ENCODE measurements around the gene FBH1. TPM values are rescaled to one million over a fixed set of nuclear protein-coding genes. Genes with fewer than 3 reads are reported as not detected.

FBH1 gene
- total and polyA plus RNA-seq, 2 experiments from 2014 or later: 62.5 to 90.8 TPM

GRCh38 chr10:5952731-5953385, 62.8 kb downstream of the FBH1 start:
- H3K9me2 ChIP-seq (ENCODE audit: insufficient read depth): no peaks in the 10 kb centered on the region
- H3K27me3 ChIP-seq (ENCODE audit: insufficient read depth): no peaks in the 10 kb centered on the region
- Mint-ChIP-seq H3K36me3 (ENCODE audit: low read depth) (no peaks in the 10 kb centered on the region; the same call in 2 of the 3 replicates), H3K4me1 (peaks cover 14% of the 10 kb centered on the region), H3K9me3 (no peaks in the 10 kb centered on the region), H3K4me3 (no peak overlapping the region), H3K27ac (no peak overlapping the region), H3K27me3 (ENCODE audit: insufficient read depth, low read depth, poor library complexity) (peaks cover 4% of the 10 kb centered on the region)
- no peak overlapping the region for H3K4me3 ChIP-seq
- no peaks in the 10 kb centered on the region; the same call in 1 of the 2 replicates for H3K4me1 ChIP-seq (ENCODE audit: insufficient read depth)
- ATAC-seq (peak; percentile 15), DNase-seq (ENCODE audit: low spot score) (peak; percentile 40)
- H3K27ac ChIP-seq (ENCODE audit: low read depth): no peak overlapping the region
- TF ChIP-seq STAT1 (IDR thresholded peaks at IDR 0.05; ENCODE audit: unreplicated experiment) (no peak), CREB1 (CRISPR knock-in tag; IDR thresholded peaks at IDR 0.05; ENCODE audit: low read depth) (no peak), EZH2phosphoT487 (IDR thresholded peaks at IDR 0.05; ENCODE audit: unreplicated experiment) (no peak), ZNF462 (CRISPR knock-in tag; IDR thresholded peaks at IDR 0.05) (no peak), EZH2 (IDR thresholded peaks at IDR 0.05; ENCODE audit: low read depth, unreplicated experiment) (no peak), POLR2AphosphoS5 (IDR thresholded peaks at IDR 0.05; ENCODE audit: low read depth) (no peak), ZNF331 (CRISPR knock-in tag; IDR thresholded peaks at IDR 0.05; ENCODE audit: low read depth) (no peak), NANOG (IDR thresholded peaks at IDR 0.05; ENCODE audit: borderline replicate concordance) (no peak), JUNB (IDR thresholded peaks at IDR 0.05; ENCODE audit: unreplicated experiment) (no peak), ZNF114 (CRISPR knock-in tag; IDR thresholded peaks at IDR 0.05) (no peak), CTCF (conservative IDR thresholded peaks at IDR 0.05; ENCODE audit: low read depth in 2 of 2) (no peak)
- TF ChIP-seq, protein P1, sequence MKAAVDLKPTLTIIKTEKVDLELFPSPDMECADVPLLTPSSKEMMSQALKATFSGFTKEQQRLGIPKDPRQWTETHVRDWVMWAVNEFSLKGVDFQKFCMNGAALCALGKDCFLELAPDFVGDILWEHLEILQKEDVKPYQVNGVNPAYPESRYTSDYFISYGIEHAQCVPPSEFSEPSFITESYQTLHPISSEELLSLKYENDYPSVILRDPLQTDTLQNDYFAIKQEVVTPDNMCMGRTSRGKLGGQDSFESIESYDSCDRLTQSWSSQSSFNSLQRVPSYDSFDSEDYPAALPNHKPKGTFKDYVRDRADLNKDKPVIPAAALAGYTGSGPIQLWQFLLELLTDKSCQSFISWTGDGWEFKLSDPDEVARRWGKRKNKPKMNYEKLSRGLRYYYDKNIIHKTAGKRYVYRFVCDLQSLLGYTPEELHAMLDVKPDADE (IDR thresholded peaks at IDR 0.05): no peak
- TF ChIP-seq, protein P2, sequence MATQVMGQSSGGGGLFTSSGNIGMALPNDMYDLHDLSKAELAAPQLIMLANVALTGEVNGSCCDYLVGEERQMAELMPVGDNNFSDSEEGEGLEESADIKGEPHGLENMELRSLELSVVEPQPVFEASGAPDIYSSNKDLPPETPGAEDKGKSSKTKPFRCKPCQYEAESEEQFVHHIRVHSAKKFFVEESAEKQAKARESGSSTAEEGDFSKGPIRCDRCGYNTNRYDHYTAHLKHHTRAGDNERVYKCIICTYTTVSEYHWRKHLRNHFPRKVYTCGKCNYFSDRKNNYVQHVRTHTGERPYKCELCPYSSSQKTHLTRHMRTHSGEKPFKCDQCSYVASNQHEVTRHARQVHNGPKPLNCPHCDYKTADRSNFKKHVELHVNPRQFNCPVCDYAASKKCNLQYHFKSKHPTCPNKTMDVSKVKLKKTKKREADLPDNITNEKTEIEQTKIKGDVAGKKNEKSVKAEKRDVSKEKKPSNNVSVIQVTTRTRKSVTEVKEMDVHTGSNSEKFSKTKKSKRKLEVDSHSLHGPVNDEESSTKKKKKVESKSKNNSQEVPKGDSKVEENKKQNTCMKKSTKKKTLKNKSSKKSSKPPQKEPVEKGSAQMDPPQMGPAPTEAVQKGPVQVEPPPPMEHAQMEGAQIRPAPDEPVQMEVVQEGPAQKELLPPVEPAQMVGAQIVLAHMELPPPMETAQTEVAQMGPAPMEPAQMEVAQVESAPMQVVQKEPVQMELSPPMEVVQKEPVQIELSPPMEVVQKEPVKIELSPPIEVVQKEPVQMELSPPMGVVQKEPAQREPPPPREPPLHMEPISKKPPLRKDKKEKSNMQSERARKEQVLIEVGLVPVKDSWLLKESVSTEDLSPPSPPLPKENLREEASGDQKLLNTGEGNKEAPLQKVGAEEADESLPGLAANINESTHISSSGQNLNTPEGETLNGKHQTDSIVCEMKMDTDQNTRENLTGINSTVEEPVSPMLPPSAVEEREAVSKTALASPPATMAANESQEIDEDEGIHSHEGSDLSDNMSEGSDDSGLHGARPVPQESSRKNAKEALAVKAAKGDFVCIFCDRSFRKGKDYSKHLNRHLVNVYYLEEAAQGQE (IDR thresholded peaks at IDR 0.05; ENCODE audit: unreplicated experiment): no peak
- H3K36me3 ChIP-seq (ENCODE audit: insufficient read depth): no peaks in the 10 kb centered on the region
- no peak overlapping the region for H3K4me2 ChIP-seq
- H2AFZ ChIP-seq: peak overlapping the region; percentile 69; the same call in 1 of the 2 replicates
- H4K20me1 ChIP-seq (replicated peaks; ENCODE audit: insufficient read depth): no peaks in the 10 kb centered on the region
- H3F3A ChIP-seq (replicated peaks; ENCODE audit: low read depth): no peaks in the 10 kb centered on the region
- H3K79me2 ChIP-seq (replicated peaks; ENCODE audit: insufficient read depth): no peaks in the 10 kb centered on the region
